CD14-positive monocyte (primary cell): Measurements from ENCODE around the gene PDE6B. TPM values are rescaled to one million over a fixed set of nuclear protein-coding genes. Genes with fewer than 3 reads are reported as not detected.
A peak's percentile ranks its signal among the peaks of the same experiment; 100 is the strongest.

ENCODE experiments used
- DNase-seq, 3 donors: peaks; one replicate each; pipeline ENCODE4 v3.0.0-alpha.2; 2011 to 2022
- H2AFZ ChIP-seq: 2 replicates; pipeline ENCODE4 v1.6.0; 2012; ENCODE audit warnings: mild to moderate bottlenecking, low read depth, low read length, inconsistent platforms; ENCODE audit not compliant: insufficient read depth, poor library complexity, severe bottlenecking
- H3K27ac ChIP-seq, 2 donors: 1 replicate in 1 of 2; 2 replicates in 1 of 2; pipeline ENCODE4 v1.5.1; 2012 to 2013; ENCODE audit warnings: low read length in 2 of 2, control low read depth in 1 of 2, inconsistent platforms in 1 of 2, low read depth in 1 of 2, mild to moderate bottlenecking in 1 of 2
- H3K27me3 ChIP-seq, 2 donors: one replicate each; pipeline versions ENCODE4 v1.6.0 to v1.6.1; 2011 to 2013; ENCODE audit warnings: low read length in 2 of 2; ENCODE audit not compliant: control insufficient read depth in 2 of 2, insufficient read depth in 2 of 2
- H3K36me3 ChIP-seq, 2 donors: replicated peaks in 1 of 2; 1 replicate in 1 of 2; 2 replicates in 1 of 2; pipeline versions ENCODE4 v1.5.1 to v1.6.1; 2012 to 2013; ENCODE audit warnings: low read length in 2 of 2, control low read depth in 1 of 2, inconsistent platforms in 1 of 2, mild to moderate bottlenecking in 1 of 2; ENCODE audit not compliant: insufficient read depth in 2 of 2, control insufficient read depth in 1 of 2
- H3K4me1 ChIP-seq, 2 donors: 1 replicate in 1 of 2; 2 replicates in 1 of 2; pipeline versions ENCODE4 v1.5.1 to v1.6.1; 2012 to 2013; ENCODE audit warnings: low read length in 2 of 2, control low read depth in 1 of 2, inconsistent platforms in 1 of 2, mild to moderate bottlenecking in 1 of 2, moderate library complexity in 1 of 2; ENCODE audit not compliant: insufficient read depth in 2 of 2, control insufficient read depth in 1 of 2
- H3K4me2 ChIP-seq: replicated peaks from 2 replicates; pipeline ENCODE3; 2012; ENCODE audit warnings: low read length, moderate library complexity, mild to moderate bottlenecking; ENCODE audit not compliant: poor library complexity, severe bottlenecking; ENCODE audit errors: extremely low read depth
- H3K4me3 ChIP-seq, 3 experiments: fragments of 200-600 bp in 1 of 3; sonication (generic) in 1 of 3; replicated peaks in 1 of 3; 1 replicate in 2 of 3; 2 replicates in 1 of 3; pipeline ENCODE4 v1.5.1; 2011 to 2013; ENCODE audit warnings: low read length in 3 of 3, mild to moderate bottlenecking in 3 of 3, control low read depth in 2 of 3, low read depth in 2 of 3, inconsistent platforms in 1 of 3, moderate library complexity in 1 of 3
- H3K79me2 ChIP-seq: 2 replicates; pipeline ENCODE4 v1.6.0; 2012; ENCODE audit warnings: mild to moderate bottlenecking, control low read depth, inconsistent platforms, low read length, moderate library complexity; ENCODE audit not compliant: insufficient read depth
- H3K9ac ChIP-seq: 2 replicates; pipeline ENCODE4 v1.6.0; 2017; ENCODE audit warnings: low read length, mild to moderate bottlenecking; ENCODE audit not compliant: insufficient read depth, poor library complexity, severe bottlenecking
- H3K9me3 ChIP-seq, 2 donors: replicated peaks in 1 of 2; 1 replicate in 1 of 2; 2 replicates in 1 of 2; pipeline versions ENCODE4 v1.5.1 to v1.6.1; 2012 to 2013; ENCODE audit warnings: low read length in 2 of 2, control low read depth in 1 of 2; ENCODE audit not compliant: control insufficient read depth in 1 of 2, insufficient read depth in 1 of 2
- H4K20me1 ChIP-seq: 2 replicates; pipeline ENCODE4 v1.6.0; 2012; ENCODE audit warnings: mild to moderate bottlenecking, low read length, control low read depth, moderate library complexity; ENCODE audit not compliant: insufficient read depth
- H3K27ac Mint-ChIP-seq, 7 donors: one replicate each; pipeline ENCODE4 v1.8.0; 2020; ENCODE audit warnings: mild to moderate bottlenecking in 7 of 7, mixed read lengths in 7 of 7, moderate library complexity in 6 of 7, inconsistent platforms in 2 of 7
- H3K27me3 Mint-ChIP-seq, 3 donors: one replicate each; pipeline ENCODE4 v1.8.0; 2021 to 2022; ENCODE audit warnings: low read depth in 3 of 3, mild to moderate bottlenecking in 3 of 3, mixed read lengths in 3 of 3, moderate library complexity in 3 of 3, inconsistent platforms in 1 of 3
- H3K36me3 Mint-ChIP-seq, 2 donors: one replicate each; pipeline ENCODE4 v1.8.0; 2020; ENCODE audit warnings: mixed read lengths in 2 of 2, inconsistent platforms in 1 of 2, mild to moderate bottlenecking in 1 of 2
- H3K4me1 Mint-ChIP-seq: one replicate; pipeline ENCODE4 v1.8.0; 2020; ENCODE audit warnings: mild to moderate bottlenecking, mixed read lengths
- H3K4me3 Mint-ChIP-seq, 2 donors: one replicate each; pipeline ENCODE4 v1.8.0; 2020; ENCODE audit warnings: mild to moderate bottlenecking in 2 of 2, mixed read lengths in 2 of 2, moderate library complexity in 1 of 2
- H3K9me3 Mint-ChIP-seq, 7 donors: one replicate each; pipeline ENCODE4 v1.8.0; 2020 to 2022; ENCODE audit warnings: mixed read lengths in 7 of 7, mild to moderate bottlenecking in 6 of 7, moderate library complexity in 6 of 7, inconsistent platforms in 2 of 7
- CTCF ChIP-seq: fragments of 200-600 bp; IDR thresholded peaks from one replicate; pipeline ENCODE4 v1.8.0; 2022; ENCODE audit warnings: antibody characterized with exemption, mild to moderate bottlenecking
- WGBS: methylation state at CpG from one replicate; pipeline ENCODE4 v1.1.5; 2013; ENCODE audit warnings: missing lambda C conversion rate; ENCODE audit not compliant: insufficient coverage; 5-methylcytosine and 5-hydroxymethylcytosine counted together
- intact Hi-C, 2 donors: fragments of 100-400 bp; cut with micrococcal nuclease; formaldehyde crosslinking; loops; one replicate each; pipeline versions ENCODE4 v1.15.0 to v1.15.1; 2023
- polyA plus RNA-seq, 3 donors: library from polyadenylated mRNA; depleted of rRNA in 1 of 3; unstranded in 2 of 3; stranded (reverse) in 1 of 3; fragments of 300-500 nt in 2 of 3; fragments of >200 nt in 1 of 3; fragmentation: Illumina TruSeq in 2 of 3; gene quantifications; 1 replicate in 2 of 3; 2 replicates in 1 of 3; pipeline ENCODE4 v1.2.3, GENCODE V29; 2012 to 2021

Gene PDE6B
- polyA plus RNA-seq, 3 donors, result 3.7 to 6.3 (median 4.6) TPM

- H3K4me1 Mint-ChIP-seq, result peaks cover 13% of the 10 kb centered on the region
- H3K4me3 Mint-ChIP-seq, result peak within 1 kb of the TSS; percentile 77 to 86
- no peaks in the 10 kb centered on the region for H3K9me3 ChIP-seq
- peaks cover 20% of the 10 kb centered on the region for H3K79me2 ChIP-seq
- peaks cover 12 to 20% of the 10 kb centered on the region in 2 donors for H3K36me3 ChIP-seq
- H3K27ac Mint-ChIP-seq, result peak within 1 kb of the TSS; percentile 82 to 92 (median 85)
- peak within 1 kb of the TSS; percentile 56 to 96 for H3K27ac ChIP-seq
- peak within 1 kb of the TSS; percentile 98 for H3K9ac ChIP-seq
- no peaks in the 10 kb centered on the region for H4K20me1 ChIP-seq
- H3K36me3 Mint-ChIP-seq, result peaks cover 22 to 29% of the 10 kb centered on the region in 2 donors
- peak within 1 kb of the TSS; percentile 94 for H2AFZ ChIP-seq
- WGBS, result under 1% methylated on average over 82 of the region's 84 CpGs
- H3K4me3 ChIP-seq, result peak within 1 kb of the TSS; percentile 77 to 92 (median 84)
- no peaks in the 10 kb centered on the region for H3K27me3 ChIP-seq
- H3K27me3 Mint-ChIP-seq, result peaks cover 2 to 6% (median 5%) of the 10 kb centered on the region in 3 donors
- TF ChIP-seq CTCF, result peak; percentile 93
- H3K9me3 Mint-ChIP-seq, result no peaks in the 10 kb centered on the region
- DNase-seq, result peak; percentile 94 to 96 (median 96)
- peaks cover 19 to 23% of the 10 kb centered on the region in 2 donors for H3K4me1 ChIP-seq
- intact Hi-C loops, result loop anchor here (5.0 to 10.0 kb wide), 2 partner anchors 33 to 180 kb away; partner anchors contain the start of genes PCGF3 (in 1 of the 2), PIGG (in 1 of the 2) and ZNF721 (in 1 of the 2)
- peak within 1 kb of the TSS; percentile 75 for H3K4me2 ChIP-seq
Measured at GRCh38 chr4:674172-675035, 49.0 kb downstream of the PDE6B start, which contains the start of the genes ATP5ME and MYL5. TSS of gene ATP5ME (minus strand) at chr4:674276. CDS start at chr4:674247, 29 bp downstream. TSS of gene MYL5 (plus strand) at chr4:674542. CDS start at chr4:678027, 3,485 bp downstream.
